AG09319 (cell line): ENCODE measurements around the gene FGF10.

Experiments used
- DNase-seq: peaks from one replicate; pipeline ENCODE4 v3.0.0-alpha.2; 2010; ENCODE audit warnings: low read depth; ENCODE audit errors: extremely low read depth
- TF ChIP-seq, protein P1 (sequence below): IDR thresholded peaks from 2 replicates; pipeline ENCODE4 v1.5.1; 2011; ENCODE audit warnings: low read depth, mild to moderate bottlenecking, inconsistent platforms, low read length, moderate library complexity

The FGF10 gene

DNA sequence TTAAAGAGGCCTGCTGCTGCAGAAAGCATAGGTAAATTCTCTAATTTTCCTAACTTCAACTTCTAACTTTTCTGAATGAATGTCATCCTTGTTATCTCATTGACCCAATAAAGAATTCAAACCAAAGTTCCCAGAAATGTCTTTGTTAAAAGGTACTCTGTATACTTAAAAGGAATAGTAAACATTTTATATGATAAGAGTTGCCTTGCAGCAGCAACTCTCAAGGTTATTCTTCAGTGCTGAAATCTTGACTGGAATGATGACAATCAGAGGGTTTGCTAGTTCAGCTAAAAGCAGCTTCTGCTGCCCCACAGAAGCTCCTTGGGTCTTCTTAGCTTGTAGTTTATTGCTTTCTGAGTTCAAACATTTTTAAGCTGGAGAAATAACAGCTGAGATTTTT is 28.3 kb downstream of the FGF10 start:
- DNase-seq, result no peak
- TF ChIP-seq, protein P1, sequence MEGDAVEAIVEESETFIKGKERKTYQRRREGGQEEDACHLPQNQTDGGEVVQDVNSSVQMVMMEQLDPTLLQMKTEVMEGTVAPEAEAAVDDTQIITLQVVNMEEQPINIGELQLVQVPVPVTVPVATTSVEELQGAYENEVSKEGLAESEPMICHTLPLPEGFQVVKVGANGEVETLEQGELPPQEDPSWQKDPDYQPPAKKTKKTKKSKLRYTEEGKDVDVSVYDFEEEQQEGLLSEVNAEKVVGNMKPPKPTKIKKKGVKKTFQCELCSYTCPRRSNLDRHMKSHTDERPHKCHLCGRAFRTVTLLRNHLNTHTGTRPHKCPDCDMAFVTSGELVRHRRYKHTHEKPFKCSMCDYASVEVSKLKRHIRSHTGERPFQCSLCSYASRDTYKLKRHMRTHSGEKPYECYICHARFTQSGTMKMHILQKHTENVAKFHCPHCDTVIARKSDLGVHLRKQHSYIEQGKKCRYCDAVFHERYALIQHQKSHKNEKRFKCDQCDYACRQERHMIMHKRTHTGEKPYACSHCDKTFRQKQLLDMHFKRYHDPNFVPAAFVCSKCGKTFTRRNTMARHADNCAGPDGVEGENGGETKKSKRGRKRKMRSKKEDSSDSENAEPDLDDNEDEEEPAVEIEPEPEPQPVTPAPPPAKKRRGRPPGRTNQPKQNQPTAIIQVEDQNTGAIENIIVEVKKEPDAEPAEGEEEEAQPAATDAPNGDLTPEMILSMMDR, result no peak

DNA sequence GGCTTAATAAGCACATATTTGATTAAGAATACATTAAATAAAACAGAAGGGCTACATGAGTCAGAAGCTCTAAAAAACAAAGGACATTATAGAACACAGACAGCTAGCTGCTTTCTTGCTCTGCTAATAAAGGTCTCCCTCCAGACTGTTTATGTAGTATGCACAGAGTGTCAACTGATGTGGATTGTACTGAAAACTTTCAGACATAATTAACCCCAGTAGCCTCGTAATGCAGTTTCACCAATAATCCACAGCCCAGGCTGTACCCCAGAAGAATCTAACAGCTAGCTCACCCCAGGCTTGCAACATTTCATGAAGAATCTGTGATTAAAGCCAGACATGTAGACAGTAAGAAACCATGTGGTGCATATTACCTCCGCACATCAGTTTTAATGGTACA is 30.8 kb downstream of the FGF10 start:
- no peak for DNase-seq
- TF ChIP-seq, protein P1, result no peak

GRCh38 chr5:44356231-44356630 is 33.0 kb downstream of the FGF10 start:
- DNase-seq, result no peak
- TF ChIP-seq, protein P1, result no peak

GRCh38 chr5:44345871-44346270 is 43.3 kb downstream of the FGF10 start:
- TF ChIP-seq, protein P1, result no peak

DNA sequence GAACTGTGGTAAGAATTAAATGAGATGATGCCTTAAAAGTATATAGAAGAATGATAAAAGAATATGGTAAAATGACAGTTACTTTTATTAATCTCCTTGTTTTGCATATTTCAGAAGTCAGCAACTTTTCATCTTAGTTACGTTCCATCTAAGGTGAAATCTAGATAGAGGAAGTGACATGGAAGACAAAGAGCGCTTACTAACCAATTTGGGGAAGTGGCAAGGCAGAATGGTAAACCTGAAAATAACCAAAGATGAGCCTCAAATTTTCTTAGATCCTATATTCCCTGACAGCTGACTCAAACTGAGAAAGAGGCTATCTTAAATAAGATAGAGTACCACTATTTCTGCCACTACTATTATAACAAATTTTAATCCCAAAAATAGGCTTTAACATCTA is 52.5 kb downstream of the FGF10 start:
- DNase-seq, result no peak
- TF ChIP-seq, protein P1, result no peak

More at GRCh38 chr5:44345871-44346270, 43.3 kb downstream of the FGF10 start:
- DNase-seq, result no peak

DNA sequence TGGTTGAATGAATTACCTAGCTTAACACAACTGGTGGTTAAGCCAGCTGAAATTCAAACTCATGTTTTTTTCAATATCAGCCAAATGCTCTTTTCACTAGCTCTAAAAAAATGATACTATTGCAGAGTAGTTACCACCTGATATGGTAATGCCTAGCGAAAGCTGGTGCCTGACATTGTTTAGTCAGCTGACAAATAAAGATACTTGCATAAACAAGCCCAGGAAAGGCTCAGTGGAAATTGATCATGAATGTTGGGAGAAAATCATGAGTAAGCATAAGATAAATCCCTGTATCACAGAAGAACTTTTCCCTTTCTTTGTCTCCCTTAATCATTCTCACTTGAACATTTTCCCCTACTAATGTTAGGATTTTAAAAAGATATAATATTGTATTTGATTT is 54.6 kb downstream of the FGF10 start:
- no peak for DNase-seq
- TF ChIP-seq, protein P1, result no peak

GRCh38 chr5:44332285-44332971 is 56.8 kb downstream of the FGF10 start:
- peak; percentile 8 for DNase-seq
- TF ChIP-seq, protein P1, result peak; percentile 63
